ENCODE data around the gene GPR173. TPM values are rescaled to one million over a fixed set of nuclear protein-coding genes. Genes with fewer than 3 reads are reported as not detected.

Gene GPR173
- total RNA-seq, result 7.6 TPM

- DNase-seq (ENCODE audit: low spot score), result peak; percentile 54
These were observed at the start of gene GPR173 for GRCh38 chrX:53048169-53049126. TSS of gene GPR173 (plus strand) at chrX:53048789. CDS start at chrX:53076622, 27,833 bp downstream.

GRCh38 chrX:53000447-53001135, 48.0 kb upstream of the GPR173 start:
- no peak for DNase-seq (ENCODE audit: low spot score)

- no peak for DNase-seq (ENCODE audit: low spot score)
These were observed 46.6 kb upstream of the GPR173 start for GRCh38 chrX:53001958-53002357.

GRCh38 chrX:53003111-53003510, 45.5 kb upstream of the GPR173 start:
- DNase-seq (ENCODE audit: low spot score), result no peak

- no peak for DNase-seq (ENCODE audit: low spot score)
These were observed 44.6 kb upstream of the GPR173 start for GRCh38 chrX:53004038-53004437.

- DNase-seq (ENCODE audit: low spot score), result no peak
These were observed 43.8 kb upstream of the GPR173 start for GRCh38 chrX:53004811-53005210.

GRCh38 chrX:53005327-53005726, 43.3 kb upstream of the GPR173 start:
- DNase-seq (ENCODE audit: low spot score), result no peak

- no peak for DNase-seq (ENCODE audit: low spot score)
These were observed 39.6 kb upstream of the GPR173 start for GRCh38 chrX:53009032-53009431.

GRCh38 chrX:53013291-53013690, 35.3 kb upstream of the GPR173 start:
- no peak for DNase-seq (ENCODE audit: low spot score)

GRCh38 chrX:53018627-53019026, 30.0 kb upstream of the GPR173 start:
- no peak for DNase-seq (ENCODE audit: low spot score)

- no peak for DNase-seq (ENCODE audit: low spot score)
These were observed 26.2 kb upstream of the GPR173 start for GRCh38 chrX:53022381-53022780.

GRCh38 chrX:53028678-53029077, 19.9 kb upstream of the GPR173 start:
- DNase-seq (ENCODE audit: low spot score), result no peak

GRCh38 chrX:53031380-53031779, 17.2 kb upstream of the GPR173 start:
- DNase-seq (ENCODE audit: low spot score), result no peak

GRCh38 chrX:53036149-53036548, 12.4 kb upstream of the GPR173 start:
- no peak for DNase-seq (ENCODE audit: low spot score)

- no peak for DNase-seq (ENCODE audit: low spot score)
These were observed 9.4 kb upstream of the GPR173 start for GRCh38 chrX:53039236-53039635.

- DNase-seq (ENCODE audit: low spot score), result no peak
These were observed 3.6 kb upstream of the GPR173 start for GRCh38 chrX:53044995-53045394.

GRCh38 chrX:53047228-53047627, 1.4 kb upstream of the GPR173 start:
- no peak for DNase-seq (ENCODE audit: low spot score)

- no peak for DNase-seq (ENCODE audit: low spot score)
These were observed 533 bp downstream of the GPR173 start for GRCh38 chrX:53049127-53049517.

- no peak for DNase-seq (ENCODE audit: low spot score)
These were observed 2.3 kb downstream of the GPR173 start for GRCh38 chrX:53050841-53051240.

GRCh38 chrX:53055244-53055849, 6.8 kb downstream of the GPR173 start:
- DNase-seq (ENCODE audit: low spot score), result no peak

- DNase-seq (ENCODE audit: low spot score), result no peak
These were observed 7.7 kb downstream of the GPR173 start for GRCh38 chrX:53056292-53056691.

- DNase-seq (ENCODE audit: low spot score), result no peak
These were observed 16.5 kb downstream of the GPR173 start for GRCh38 chrX:53065104-53065503.

- no peak for DNase-seq (ENCODE audit: low spot score)
These were observed 22.5 kb downstream of the GPR173 start for GRCh38 chrX:53071064-53071463.

Measured in ureter (tissue), 1 donor.